ENCODE data around the gene ZNF853.

Gene ZNF853

GRCh38 chr7:6636741-6637543 lies 21.5 kb downstream of the ZNF853 start, which contains the start of gene ZNF316:
Gene ZNF316 (plus strand): TSS chr7:6637318. CDS start chr7:6642410, 5,092 bp downstream.
- H3K4me3 ChIP-seq (ENCODE audit: low read depth, low read length), result peak within 1 kb of the TSS; percentile 56

GRCh38 chr7:6637544-6638229 lies 22.3 kb downstream of the ZNF853 start:
- peak overlapping the region; percentile 48 for H3K4me3 ChIP-seq (ENCODE audit: low read depth, low read length)

- no peak overlapping the region for H3K4me3 ChIP-seq (ENCODE audit: low read depth, low read length)
These were observed 23.6 kb downstream of the ZNF853 start for GRCh38 chr7:6639032-6639431.

- H3K4me3 ChIP-seq (ENCODE audit: low read depth, low read length), result no peak overlapping the region
These were observed 24.2 kb downstream of the ZNF853 start for GRCh38 chr7:6639627-6640026.

- H3K4me3 ChIP-seq (ENCODE audit: low read depth, low read length), result no peak overlapping the region
These were observed 24.9 kb downstream of the ZNF853 start for GRCh38 chr7:6640246-6640721.

GRCh38 chr7:6641305-6642035 lies 26.1 kb downstream of the ZNF853 start:
- no peak overlapping the region for H3K4me3 ChIP-seq (ENCODE audit: low read depth, low read length)

GRCh38 chr7:6642239-6642839 lies 26.9 kb downstream of the ZNF853 start:
- H3K4me3 ChIP-seq (ENCODE audit: low read depth, low read length), result no peak overlapping the region

GRCh38 chr7:6642861-6643640 lies 27.6 kb downstream of the ZNF853 start:
- no peak overlapping the region for H3K4me3 ChIP-seq (ENCODE audit: low read depth, low read length)

- H3K4me3 ChIP-seq (ENCODE audit: low read depth, low read length), result no peak overlapping the region
These were observed 28.7 kb downstream of the ZNF853 start for GRCh38 chr7:6643915-6644625.

- H3K4me3 ChIP-seq (ENCODE audit: low read depth, low read length), result no peak overlapping the region
These were observed 29.3 kb downstream of the ZNF853 start for GRCh38 chr7:6644728-6645127.

- no peak overlapping the region for H3K4me3 ChIP-seq (ENCODE audit: low read depth, low read length)
These were observed 31.1 kb downstream of the ZNF853 start for GRCh38 chr7:6646465-6646864.

- H3K4me3 ChIP-seq (ENCODE audit: low read depth, low read length), result no peak overlapping the region
These were observed 31.7 kb downstream of the ZNF853 start for GRCh38 chr7:6647080-6647479.

- H3K4me3 ChIP-seq (ENCODE audit: low read depth, low read length), result no peak overlapping the region
These were observed 32.1 kb downstream of the ZNF853 start for GRCh38 chr7:6647541-6647940.

- H3K4me3 ChIP-seq (ENCODE audit: low read depth, low read length), result no peak overlapping the region
These were observed 32.8 kb downstream of the ZNF853 start for GRCh38 chr7:6648066-6648814.

- H3K4me3 ChIP-seq (ENCODE audit: low read depth, low read length), result no peak overlapping the region
These were observed 33.4 kb downstream of the ZNF853 start for GRCh38 chr7:6648815-6649104.

- no peak overlapping the region for H3K4me3 ChIP-seq (ENCODE audit: low read depth, low read length)
These were observed 34.0 kb downstream of the ZNF853 start for GRCh38 chr7:6649241-6649961.

GRCh38 chr7:6650086-6650485 lies 34.7 kb downstream of the ZNF853 start:
- H3K4me3 ChIP-seq (ENCODE audit: low read depth, low read length), result no peak overlapping the region

- no peak overlapping the region for H3K4me3 ChIP-seq (ENCODE audit: low read depth, low read length)
These were observed 35.2 kb downstream of the ZNF853 start for GRCh38 chr7:6650521-6651011.

Data from iPS-11a (cell line).